NCI-H226 (cell line): ENCODE measurements around the gene EIF4G3.
"Not testable (repeated sequence)": the region's sequence is repeated elsewhere in the genome, so short reads cannot be mapped to it uniquely, and the experiment has no call there.

ENCODE experiments used
- DNase-seq: peaks from one replicate; pipeline ENCODE4 v3.0.0-alpha.2; 2015

EIF4G3 gene

DNA sequence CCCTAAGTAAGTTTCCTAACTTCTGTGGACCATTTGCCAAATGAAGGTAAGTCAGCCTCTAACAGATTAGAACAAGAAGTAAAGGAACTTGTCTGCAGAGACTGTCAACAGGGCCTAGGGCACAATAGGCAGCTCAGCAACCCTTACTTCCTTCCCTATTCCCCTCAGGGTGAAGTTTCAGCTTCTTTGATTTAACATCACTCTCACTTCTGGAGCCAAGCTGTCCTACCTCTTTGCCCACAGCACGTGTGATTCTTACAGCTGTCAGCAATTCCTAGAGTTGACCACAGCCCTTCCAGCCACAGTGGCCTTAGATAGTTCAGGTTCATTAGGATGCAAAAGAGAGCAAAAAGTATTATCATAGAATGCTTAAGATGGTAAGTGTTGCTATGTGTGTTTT, 7.6 kb upstream of the EIF4G3 start:
- DNase-seq: no peak

DNA sequence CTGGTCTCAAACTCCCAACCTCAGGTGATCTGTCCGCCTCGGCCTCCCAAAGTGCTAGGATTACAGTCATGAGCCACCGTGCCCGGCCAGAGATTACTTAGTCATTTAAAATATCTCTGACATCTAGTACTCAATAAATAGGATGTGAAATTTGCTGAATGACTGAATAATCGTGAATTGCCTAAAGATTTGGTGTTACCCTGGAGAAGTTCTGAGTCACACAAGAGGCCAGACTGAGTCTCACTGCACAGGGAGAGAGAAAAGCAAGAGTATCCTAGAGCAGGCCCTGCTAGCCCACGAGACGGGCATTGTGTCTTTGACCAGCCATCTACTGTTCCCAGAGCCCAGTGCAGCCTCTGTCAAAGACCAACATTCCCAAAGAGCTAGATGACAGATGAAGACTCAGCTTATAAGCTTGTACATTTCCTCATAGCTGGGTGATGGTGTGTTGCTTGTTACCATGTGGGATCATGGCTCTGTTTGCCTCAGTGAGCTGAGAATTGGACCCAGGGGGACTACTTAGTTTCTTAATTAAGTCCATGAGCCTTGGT, 5.6 kb upstream of the EIF4G3 start:
- no peak for DNase-seq

DNA sequence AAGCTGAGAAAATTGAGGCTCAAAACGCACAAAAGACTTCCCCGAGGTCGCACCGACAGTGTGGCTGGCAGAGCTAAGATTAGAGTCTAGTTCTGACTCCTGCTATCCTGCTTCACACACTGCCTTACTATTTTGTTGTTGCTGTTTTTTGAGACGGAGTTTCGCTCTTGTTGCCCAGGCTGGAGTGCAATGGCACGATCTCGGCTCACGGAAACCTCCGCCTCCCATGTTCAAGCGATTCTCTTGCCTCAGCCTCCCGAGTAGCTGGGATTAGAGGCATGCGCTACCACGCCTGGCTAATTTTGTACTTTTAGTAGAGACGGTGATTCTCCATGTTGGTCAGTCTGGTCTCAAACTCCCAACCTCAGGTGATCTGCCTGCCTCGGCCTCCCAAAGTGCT, 1.6 kb upstream of the EIF4G3 start:
- not testable (repeated sequence) for DNase-seq

DNA sequence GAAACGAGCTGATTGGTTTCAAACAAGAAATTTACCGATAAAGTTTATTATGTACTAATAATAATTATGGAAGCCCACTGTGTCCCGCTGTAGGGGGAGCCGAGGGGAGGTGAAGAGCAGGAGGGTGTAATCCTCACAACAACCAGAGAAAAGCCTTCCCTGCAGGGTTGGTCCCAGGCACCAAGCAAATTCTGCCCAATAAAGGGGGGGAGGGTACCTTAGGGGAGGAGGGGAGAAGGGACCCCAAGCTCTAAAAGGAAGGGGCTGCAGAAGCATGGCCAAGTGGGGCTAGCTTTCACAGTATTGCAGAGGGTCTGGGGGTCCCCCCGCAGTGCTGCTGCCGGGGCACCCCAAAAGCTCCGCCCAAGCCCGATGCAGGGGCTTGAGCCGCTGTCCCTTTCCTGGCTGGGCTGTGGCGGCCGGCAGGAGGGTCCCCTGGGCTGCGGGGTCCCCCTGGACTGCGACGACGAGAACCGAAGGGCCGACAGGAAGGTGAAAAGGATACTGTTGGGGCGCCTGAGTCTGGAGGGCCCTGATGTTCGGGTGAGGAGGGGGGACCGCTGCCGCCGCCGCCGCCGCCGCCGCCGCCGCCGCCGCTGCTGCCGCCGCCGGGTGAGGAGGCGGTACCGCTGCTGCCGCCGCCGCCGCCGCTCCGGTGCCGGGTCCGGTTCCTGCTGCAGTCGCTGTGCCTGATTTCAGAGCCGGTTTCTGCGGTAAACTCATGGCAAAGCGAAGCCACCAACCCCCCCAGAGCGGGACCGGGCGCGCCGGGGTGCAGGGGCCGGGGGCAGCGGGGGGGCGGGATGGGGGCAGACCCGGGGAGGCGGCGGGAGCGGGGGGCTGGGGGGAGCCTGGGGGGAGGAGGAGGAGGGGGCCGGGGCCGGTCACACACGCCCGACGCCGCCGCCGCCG, 771 bp downstream of the EIF4G3 start:
- DNase-seq: no peak

DNA sequence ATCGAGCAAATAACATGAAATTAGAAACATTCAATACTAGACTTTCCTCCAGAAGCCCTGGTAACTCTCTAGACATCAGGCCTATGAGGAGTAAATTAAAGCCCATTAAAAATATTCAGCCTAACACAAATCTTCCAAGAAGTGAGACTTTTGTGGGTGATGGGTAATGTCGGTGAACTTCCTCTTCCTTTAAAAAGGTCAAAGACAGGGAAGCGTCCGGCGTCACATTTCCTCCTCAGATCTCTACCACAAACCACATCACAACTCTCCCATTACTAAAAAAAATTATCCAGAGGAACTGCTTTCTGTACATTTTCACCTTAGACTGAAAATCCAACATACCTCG, 1.4 kb downstream of the EIF4G3 start:
- DNase-seq: peak; percentile 12

DNA sequence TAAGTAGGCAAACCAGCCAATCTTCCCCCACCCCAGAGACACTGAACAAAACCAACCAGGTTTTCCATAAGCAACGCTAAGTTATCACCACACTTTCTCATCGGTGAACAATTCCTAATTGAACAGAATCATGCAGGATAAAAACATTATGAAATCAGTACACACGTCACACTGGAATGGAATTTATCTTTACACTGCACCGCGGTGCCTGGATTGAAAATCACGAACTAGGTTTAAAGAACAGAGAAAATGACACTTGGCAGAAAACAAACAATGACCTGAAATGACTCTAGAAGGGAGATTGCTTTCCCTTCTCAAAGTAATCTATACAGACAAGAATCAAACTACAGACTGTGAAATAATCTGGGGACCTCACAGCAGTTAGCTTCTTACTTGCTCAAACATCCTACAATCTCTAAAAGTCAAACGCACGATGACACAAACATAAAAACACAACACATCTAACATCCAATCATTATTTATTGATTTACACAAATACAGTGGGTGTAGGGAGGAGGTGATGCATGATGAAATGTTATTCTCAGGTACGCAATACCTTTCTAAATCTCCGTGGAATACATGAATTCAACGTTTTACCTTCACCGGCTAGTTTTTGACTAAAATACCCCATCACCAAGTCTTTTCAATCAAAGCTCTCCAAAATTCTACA, 1.9 kb downstream of the EIF4G3 start:
- DNase-seq: peak; percentile 49

DNA sequence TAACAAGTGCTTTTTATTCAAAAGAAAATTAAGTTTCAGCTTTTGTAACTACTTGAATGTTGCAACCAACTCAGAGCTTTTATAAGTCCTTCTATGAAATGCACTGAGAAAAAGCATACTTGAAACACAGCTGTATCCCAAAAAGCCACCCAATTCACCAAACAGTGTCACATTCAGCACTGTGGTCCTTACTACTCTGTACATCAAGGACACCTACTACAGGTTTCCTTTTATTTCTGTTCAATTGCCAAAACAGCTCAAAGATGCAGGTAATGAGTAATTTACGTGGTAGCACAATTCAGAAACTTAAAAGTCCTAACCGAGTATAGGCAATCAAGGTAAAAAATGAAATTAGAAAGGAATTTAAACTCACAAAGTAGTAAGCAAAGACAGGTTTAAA, 2.5 kb downstream of the EIF4G3 start:
- no peak for DNase-seq

DNA sequence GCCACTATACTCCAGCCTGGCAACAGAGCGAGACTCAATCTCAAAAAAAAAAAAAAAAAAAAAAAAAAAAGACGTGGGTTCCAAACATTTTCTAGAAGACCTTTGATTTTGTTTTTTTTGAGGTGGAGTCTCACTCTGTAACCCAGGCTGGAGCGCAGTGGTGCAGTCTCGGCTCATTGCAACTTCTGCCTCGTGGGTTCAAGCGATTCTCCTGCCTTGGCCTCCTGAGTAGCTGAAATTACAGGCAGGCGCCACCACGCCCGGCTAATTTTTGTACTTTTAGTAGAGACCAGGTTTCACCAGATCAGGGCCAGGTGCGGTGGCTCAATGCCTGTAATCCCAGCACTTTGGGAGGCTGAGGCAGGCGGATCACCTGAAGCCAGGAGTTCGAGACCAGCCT, 3.6 kb downstream of the EIF4G3 start:
- DNase-seq: not testable (repeated sequence)

DNA sequence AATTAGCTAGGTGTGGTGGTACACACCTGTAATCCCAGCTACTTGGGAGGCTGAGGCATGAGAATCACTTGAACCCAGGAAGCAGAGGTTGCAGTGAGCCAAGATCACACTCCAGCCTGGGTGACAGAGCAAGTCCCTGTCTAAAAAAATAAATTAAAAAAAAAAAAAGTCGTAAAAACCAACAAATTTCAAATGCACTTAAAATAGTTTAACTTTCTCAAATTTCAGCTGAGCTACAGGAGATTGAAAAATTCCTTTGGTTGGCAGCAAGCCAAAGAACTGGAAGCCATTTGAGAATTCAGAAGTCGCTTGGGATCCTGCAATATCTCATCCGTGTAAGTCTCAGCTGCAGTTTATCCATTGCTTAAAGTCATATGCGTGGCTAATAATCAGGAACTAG, 5.9 kb downstream of the EIF4G3 start:
- not testable (repeated sequence) for DNase-seq

DNA sequence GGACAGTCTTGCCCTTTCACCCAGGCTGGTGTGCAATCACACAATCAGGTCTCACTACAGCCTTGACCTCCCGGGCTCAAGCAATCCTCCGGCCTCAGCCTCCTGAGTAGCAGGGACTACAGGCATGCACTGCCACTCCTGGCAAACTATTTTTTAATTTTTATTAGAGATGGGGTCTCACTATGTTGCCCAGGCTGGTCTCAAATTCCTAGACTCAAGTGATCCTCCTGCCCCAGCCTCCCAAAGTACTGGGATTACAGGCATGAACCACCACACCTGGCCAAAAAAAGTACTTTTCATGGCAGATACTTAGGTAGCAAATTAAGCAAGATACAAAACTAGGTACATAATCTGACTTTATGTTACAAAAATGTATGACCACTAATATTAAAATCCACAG, 8.3 kb downstream of the EIF4G3 start:
- no peak for DNase-seq

DNA sequence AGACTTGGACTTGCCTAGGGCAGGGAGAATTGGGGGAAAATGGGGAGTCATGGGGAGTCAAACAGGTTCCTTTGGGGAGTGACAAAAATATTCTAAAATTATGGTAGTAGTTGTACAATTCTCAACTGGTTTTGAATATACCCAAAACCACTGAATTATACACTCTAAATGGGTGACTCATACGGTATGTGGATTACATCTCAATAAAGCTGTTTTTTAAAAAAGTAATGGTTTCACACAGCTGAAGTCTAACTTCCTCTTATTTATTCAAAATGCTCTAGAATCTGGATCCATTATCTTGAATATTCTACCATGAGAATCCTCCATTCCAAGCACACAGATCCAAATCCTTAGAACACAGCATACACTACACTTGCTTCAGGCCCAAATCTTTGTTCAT, 11.1 kb downstream of the EIF4G3 start:
- DNase-seq: no peak

DNA sequence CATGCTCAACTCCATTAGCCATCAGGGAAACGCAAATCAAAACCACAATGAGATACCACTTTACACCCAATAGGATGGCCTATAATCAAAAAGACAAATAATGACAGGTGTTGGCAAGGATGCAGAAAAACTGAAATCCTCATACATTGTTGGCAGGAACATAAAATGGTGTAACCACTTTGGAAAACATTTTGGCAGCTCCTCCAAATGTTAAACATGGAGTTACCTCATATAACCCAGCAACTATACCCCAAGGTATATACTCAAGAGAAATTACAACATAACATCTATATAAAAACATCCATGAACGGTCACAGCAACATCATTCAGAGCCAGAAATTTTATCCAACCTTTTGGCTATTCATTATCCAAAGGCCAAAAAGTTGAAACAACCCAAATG, 11.6 kb downstream of the EIF4G3 start:
- peak; percentile 32 for DNase-seq

DNA sequence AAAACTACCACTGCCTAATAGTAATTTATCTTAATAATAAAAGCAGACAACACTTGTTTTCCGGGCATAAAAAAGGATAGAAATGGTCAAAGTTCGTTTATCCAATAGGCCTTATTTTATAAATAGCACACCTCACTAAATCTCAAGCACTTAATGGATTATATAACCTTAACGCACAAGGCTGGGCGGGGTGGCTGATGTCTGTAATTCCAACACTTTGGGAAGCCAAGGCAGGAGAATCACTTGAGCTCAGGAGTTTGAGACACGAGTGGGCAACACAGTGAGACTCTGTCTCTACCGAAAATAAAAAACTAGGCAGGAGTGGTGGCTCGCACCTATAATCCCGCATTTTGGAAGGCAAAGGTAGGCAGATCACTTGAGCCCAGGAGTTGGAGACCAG, 12.4 kb downstream of the EIF4G3 start:
- DNase-seq: no peak

DNA sequence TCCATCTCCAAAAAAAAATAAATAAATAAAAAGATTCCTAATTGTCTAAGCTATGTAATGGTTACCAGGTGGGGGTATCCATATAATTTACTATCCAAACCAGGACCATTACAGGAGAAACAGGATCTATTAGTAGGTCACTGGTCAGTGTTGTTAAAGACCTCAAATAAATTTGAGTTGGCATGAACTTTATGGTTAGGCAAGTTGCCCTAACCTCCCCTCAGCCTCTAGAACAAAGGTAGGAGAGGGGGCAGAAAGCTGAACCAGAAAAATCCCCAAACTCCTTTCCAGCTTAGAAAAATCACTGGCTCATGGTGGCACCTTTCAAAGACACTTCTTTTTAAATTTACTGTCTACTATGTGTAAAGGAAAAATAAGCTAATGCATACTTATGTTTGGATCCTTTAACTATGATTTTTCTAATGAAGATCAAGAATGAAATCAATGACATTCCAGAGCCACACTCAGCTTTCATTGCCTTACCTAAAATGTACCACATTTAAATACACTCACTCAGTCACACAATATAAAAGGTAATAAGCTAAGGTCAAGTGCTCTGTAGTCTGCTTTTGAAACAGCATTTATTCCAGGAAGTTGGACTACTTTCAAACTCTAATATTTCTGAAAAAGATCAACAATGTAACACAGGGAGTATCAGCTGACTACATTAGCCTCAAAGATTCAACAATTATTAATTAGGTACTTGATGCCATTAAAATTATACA, 13.8 kb downstream of the EIF4G3 start:
- no peak for DNase-seq

DNA sequence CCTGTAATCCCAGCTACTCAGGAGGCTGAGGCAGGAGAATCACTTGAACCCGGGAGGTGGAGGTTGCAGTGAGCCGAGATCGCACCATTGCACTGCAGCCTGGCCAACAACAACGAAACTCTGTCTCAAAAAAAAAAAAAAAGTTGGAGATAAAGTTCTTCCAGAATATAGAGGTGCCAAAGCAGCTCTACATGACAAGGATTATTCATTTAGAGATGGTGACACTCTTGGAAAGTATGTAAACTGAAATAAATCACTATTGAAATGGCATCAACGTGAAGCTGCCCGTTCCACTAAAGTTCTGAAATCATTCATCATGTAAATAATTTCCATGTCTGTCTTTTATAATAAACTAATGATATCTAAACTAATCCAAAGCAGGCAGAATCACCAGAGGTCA, 14.9 kb downstream of the EIF4G3 start:
- no peak for DNase-seq

DNA sequence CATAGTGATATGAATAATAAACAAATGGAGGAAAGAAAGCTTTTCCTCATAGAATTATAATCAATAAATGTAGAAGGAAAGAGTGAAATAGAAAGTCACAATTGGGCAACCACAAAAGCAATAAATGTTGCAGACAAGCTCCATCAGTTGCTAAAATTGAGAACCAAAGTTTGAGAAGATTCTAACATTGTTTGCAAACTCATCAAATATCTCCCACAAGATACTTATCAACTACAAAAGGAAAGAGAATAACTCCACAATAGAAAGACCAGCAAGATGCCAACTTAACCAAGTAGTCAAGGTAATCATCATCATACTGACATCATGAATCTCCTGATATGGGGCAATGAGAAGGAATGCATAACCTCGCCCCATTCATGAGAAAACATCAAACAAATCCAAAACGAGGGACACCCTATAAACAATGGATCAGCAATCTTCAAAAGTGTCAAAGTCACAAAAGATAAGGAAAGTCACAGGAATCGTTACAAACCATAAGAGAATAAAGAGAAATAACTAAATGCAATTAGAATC, 16.4 kb downstream of the EIF4G3 start:
- DNase-seq: peak; percentile 4

DNA sequence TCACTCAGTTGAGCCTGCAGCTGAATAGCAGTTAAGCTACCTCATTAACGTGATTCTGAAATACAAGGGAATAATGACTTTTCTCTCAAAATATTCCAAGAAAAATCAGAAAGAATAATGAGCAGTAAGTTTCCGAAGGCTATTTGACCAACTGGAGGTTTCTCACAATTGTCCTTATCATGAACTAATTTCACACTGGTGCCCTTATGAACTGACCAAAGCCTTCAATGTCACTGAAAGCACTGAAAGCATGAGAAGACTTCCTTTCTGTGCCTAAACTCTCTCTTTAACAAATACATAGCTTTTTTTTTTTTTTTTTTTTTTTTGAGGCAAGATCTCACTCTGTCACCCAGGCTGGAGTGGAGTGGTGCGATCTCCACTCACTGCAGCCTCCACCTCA, 18.8 kb downstream of the EIF4G3 start:
- no peak for DNase-seq

DNA sequence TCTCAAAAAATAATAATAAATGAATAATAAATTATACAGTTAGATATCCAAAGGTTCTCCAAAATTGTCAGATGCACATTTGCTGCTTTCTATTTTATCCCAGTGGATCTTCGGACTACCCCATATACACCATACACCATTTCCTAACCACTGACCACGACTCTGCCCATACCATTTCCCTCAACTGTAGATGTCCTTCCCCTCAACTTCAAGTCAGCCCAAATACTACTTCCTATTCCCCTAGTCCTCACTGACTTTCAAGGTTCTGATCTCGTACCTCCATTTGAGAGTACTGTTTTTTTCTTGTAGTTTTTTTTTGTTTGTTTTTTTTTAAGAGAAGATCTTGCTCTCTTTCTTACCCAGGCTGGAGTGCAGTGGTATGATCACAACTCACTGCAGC, 19.6 kb downstream of the EIF4G3 start:
- no peak for DNase-seq

DNA sequence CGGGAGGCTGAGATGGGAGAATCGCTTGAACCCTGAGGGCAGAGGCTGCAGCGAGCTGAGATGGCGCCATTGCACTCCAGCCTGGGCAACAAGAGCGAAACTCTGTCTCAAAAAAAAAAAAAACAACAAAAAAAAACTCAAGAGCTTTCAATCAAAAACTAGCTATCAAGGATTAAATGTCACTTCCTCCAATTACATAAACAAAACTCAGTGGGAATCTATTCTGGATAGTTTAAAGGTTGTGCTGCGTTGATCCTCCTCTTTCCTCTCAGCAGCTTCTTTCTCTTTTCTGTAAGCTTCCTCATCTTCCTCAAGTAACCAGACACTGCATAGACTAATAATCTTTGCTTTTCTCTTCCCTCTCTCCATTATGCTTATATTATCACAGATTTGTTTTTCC, 20.7 kb downstream of the EIF4G3 start:
- no peak for DNase-seq

DNA sequence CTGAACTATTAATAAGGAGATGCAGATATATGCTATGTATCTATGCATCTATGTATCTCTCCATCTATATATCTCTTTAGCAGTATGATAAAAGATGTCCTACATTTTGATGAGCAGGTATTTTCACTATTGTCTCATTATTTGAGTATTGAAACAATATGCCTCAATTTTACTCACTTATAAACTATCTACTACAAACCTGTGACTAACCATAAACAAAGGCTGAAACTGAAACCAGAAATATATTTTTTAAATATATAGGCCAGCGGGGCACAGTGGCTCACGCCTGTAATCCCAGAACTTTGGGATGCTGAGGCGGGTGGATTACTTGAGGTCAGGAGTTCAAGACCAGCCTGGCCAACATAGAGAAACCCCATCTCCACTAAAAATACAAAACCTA, 22.0 kb downstream of the EIF4G3 start:
- no peak for DNase-seq

DNA sequence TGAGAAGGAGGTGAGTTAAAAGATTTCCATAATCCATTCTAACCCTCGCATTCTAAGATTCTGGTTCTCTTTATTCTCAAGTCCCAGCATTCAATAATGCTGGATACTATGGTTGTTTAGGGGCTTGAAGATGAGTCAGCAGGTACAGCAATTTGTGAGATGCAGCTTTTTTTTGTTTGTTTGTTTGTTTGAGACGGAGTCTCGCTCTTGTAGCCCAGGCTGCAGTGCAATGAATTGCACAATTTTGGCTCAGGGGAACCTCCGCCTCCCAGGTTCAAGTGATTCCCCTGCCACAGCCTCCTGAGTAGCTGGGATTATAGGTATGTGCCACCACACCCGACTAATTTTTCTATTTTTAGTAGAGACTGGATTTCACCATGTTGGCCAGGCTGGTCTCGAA, 23.3 kb downstream of the EIF4G3 start:
- DNase-seq: no peak

DNA sequence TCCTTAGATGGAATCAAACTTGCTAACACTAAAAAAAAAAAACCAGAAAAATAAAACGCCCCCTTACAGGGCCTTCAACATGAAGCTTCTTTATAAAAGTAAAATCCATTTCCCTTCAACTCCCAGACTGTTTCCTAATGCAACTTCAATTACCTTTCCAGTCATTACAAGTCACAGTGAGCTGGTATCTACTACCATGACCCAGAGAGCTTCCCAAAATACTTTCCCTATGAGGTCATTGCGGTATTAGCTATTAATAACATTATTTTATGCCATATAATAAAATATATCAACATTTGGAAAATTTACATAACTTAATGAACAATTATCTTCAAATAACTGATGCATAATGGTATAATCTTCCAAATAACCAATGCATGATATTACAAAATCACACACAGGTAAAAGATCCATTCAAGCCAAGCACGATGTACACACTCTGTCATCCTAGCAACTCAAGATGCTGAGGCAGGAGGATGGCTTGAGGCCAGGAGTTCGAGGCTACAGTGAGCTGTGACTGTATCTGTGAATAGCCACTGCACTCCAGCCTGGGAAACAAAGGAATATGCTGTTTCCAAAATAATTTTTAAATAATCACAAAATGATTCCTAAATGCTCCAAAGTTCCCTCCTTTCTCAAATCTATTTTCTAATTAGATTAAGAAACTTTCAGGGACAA, 24.1 kb downstream of the EIF4G3 start:
- DNase-seq: peak; percentile 56
